ENCODE results near the gene OFD1.

GRCh38 chrX:13697455-13697854 is 37.1 kb upstream of the OFD1 start:
- TF ChIP-seq CTCF (IDR thresholded peaks at IDR 0.05) (no peak), POLR2A (IDR thresholded peaks at IDR 0.05; ENCODE audit: low read length) (no peak), MAFK (IDR thresholded peaks at IDR 0.05; ENCODE audit: partially characterized antibody) (no peak), EP300 (IDR thresholded peaks at IDR 0.05) (no peak), KDM1A (IDR thresholded peaks at IDR 0.05; ENCODE audit: low read depth) (no peak), RAD21 (conservative IDR thresholded peaks at IDR 0.05 in 1 of 2, IDR thresholded peaks at IDR 0.05 in 1 of 2) (no peak), HDAC2 (IDR thresholded peaks at IDR 0.05) (no peak), PBX3 (IDR thresholded peaks at IDR 0.05) (no peak), CBX2 (IDR thresholded peaks at IDR 0.05; ENCODE audit: borderline replicate concordance, low read depth) (no peak), POLR2AphosphoS2 (conservative IDR thresholded peaks at IDR 0.05; ENCODE audit: low read length) (no peak), USF2 (IDR thresholded peaks at IDR 0.05) (no peak)
- TF ChIP-seq, protein P1, sequence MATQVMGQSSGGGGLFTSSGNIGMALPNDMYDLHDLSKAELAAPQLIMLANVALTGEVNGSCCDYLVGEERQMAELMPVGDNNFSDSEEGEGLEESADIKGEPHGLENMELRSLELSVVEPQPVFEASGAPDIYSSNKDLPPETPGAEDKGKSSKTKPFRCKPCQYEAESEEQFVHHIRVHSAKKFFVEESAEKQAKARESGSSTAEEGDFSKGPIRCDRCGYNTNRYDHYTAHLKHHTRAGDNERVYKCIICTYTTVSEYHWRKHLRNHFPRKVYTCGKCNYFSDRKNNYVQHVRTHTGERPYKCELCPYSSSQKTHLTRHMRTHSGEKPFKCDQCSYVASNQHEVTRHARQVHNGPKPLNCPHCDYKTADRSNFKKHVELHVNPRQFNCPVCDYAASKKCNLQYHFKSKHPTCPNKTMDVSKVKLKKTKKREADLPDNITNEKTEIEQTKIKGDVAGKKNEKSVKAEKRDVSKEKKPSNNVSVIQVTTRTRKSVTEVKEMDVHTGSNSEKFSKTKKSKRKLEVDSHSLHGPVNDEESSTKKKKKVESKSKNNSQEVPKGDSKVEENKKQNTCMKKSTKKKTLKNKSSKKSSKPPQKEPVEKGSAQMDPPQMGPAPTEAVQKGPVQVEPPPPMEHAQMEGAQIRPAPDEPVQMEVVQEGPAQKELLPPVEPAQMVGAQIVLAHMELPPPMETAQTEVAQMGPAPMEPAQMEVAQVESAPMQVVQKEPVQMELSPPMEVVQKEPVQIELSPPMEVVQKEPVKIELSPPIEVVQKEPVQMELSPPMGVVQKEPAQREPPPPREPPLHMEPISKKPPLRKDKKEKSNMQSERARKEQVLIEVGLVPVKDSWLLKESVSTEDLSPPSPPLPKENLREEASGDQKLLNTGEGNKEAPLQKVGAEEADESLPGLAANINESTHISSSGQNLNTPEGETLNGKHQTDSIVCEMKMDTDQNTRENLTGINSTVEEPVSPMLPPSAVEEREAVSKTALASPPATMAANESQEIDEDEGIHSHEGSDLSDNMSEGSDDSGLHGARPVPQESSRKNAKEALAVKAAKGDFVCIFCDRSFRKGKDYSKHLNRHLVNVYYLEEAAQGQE (IDR thresholded peaks at IDR 0.05) = no peak
- TF ChIP-seq, protein P2, sequence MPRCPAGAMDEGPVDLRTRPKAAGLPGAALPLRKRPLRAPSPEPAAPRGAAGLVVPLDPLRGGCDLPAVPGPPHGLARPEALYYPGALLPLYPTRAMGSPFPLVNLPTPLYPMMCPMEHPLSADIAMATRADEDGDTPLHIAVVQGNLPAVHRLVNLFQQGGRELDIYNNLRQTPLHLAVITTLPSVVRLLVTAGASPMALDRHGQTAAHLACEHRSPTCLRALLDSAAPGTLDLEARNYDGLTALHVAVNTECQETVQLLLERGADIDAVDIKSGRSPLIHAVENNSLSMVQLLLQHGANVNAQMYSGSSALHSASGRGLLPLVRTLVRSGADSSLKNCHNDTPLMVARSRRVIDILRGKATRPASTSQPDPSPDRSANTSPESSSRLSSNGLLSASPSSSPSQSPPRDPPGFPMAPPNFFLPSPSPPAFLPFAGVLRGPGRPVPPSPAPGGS (IDR thresholded peaks at IDR 0.05) = no peak

Measured in A549 (cell line).